ENCODE results near the gene EPHX1.
"Not testable (repeated sequence)": the region's sequence is repeated elsewhere in the genome, so short reads cannot be mapped to it uniquely, and the experiment has no call there.

The EPHX1 gene

GRCh38 chr1:225777583-225778336 lies 32.2 kb upstream of the EPHX1 start, which contains the start of gene SRP9:
SRP9 (plus strand) TSS chr1:225777826; CDS start chr1:225777941, 115 bp downstream.
- peak; percentile 98 for DNase-seq

GRCh38 chr1:225778337-225778669 lies 31.6 kb upstream of the EPHX1 start:
- DNase-seq, result no peak

GRCh38 chr1:225779165-225779564 lies 30.8 kb upstream of the EPHX1 start:
- not testable (repeated sequence) for DNase-seq

- no peak for DNase-seq
These were observed 29.8 kb upstream of the EPHX1 start for GRCh38 chr1:225780134-225780533.

GRCh38 chr1:225780630-225781029 lies 29.3 kb upstream of the EPHX1 start:
- no peak for DNase-seq

- DNase-seq, result not testable (repeated sequence)
These were observed 20.8 kb upstream of the EPHX1 start for GRCh38 chr1:225789142-225789541.

- no peak for DNase-seq
These were observed 15.0 kb upstream of the EPHX1 start for GRCh38 chr1:225794954-225795353.

- DNase-seq, result not testable (repeated sequence)
These were observed 13.8 kb upstream of the EPHX1 start for GRCh38 chr1:225796097-225796496.

- DNase-seq, result not testable (repeated sequence)
These were observed 8.8 kb upstream of the EPHX1 start for GRCh38 chr1:225801146-225801545.

GRCh38 chr1:225806249-225806648 lies 3.7 kb upstream of the EPHX1 start:
- no peak for DNase-seq

- not testable (repeated sequence) for DNase-seq
These were observed 3.2 kb upstream of the EPHX1 start for GRCh38 chr1:225806736-225807135.

GRCh38 chr1:225808136-225808535 lies 1.8 kb upstream of the EPHX1 start:
- no peak for DNase-seq

GRCh38 chr1:225810579-225811538 lies 935 bp downstream of the EPHX1 start:
- not testable (repeated sequence) for DNase-seq

GRCh38 chr1:225811622-225812487 lies 1.9 kb downstream of the EPHX1 start:
- peak; percentile 17 for DNase-seq

GRCh38 chr1:225812488-225813213 lies 2.7 kb downstream of the EPHX1 start:
- DNase-seq, result no peak

- DNase-seq, result peak; percentile 72
These were observed 3.5 kb downstream of the EPHX1 start for GRCh38 chr1:225813214-225813964.

- no peak for DNase-seq
These were observed 4.5 kb downstream of the EPHX1 start for GRCh38 chr1:225814381-225814780.

- not testable (repeated sequence) for DNase-seq
These were observed 5.2 kb downstream of the EPHX1 start for GRCh38 chr1:225815090-225815489.

GRCh38 chr1:225815526-225816178 lies 5.7 kb downstream of the EPHX1 start:
- DNase-seq, result no peak

- DNase-seq, result no peak
These were observed 7.0 kb downstream of the EPHX1 start for GRCh38 chr1:225816643-225817538.
